ENCODE measurements around the gene RBFOX2.

DNA sequence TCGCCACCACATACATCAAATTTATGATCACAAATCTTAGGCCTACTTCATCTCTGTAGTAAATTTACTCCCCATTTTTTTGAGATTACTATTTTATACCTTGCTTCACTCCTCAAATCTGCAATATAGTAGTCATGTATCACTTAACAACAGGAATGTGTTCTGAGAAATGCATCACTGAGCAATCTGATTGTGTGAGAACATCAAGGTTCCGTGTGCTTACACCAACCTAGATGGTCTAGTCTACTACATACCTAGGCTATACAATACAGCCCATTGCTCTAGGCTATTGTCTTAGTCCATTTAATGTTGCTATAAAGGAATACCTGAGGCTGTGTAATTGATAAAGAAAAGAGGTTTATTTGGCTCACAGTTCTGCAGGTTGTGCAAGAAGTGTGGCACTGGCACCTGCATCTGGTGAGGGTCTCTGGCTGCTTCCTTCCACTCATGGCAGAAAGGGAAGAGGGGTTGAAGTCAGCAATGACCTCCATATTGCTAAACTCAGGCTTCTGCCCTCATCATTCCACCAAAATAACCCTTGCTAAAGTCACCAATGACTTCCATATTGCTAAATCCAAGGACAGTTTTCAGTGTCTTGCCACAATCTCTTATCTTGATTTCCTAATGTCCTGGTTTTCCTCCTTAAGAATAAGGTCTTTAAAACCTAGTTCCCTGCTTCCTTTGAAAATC, 140.3 kb downstream of the RBFOX2 start:
- TF ChIP-seq TCF12 (IDR thresholded peaks at IDR 0.05; ENCODE audit: low read depth, low read length) (no peak), USF2 (IDR thresholded peaks at IDR 0.05; ENCODE audit: borderline replicate concordance, low read depth, low read length) (no peak), IKZF1 (conservative IDR thresholded peaks at IDR 0.05) (no peak), POLR2A (IDR thresholded peaks at IDR 0.05; ENCODE audit: low read depth, low read length) (no peak), IRF5 (IDR thresholded peaks at IDR 0.05; ENCODE audit: borderline replicate concordance) (no peak), TCF7 (IDR thresholded peaks at IDR 0.05; ENCODE audit: borderline replicate concordance) (no peak)
- TF ChIP-seq, protein P1, sequence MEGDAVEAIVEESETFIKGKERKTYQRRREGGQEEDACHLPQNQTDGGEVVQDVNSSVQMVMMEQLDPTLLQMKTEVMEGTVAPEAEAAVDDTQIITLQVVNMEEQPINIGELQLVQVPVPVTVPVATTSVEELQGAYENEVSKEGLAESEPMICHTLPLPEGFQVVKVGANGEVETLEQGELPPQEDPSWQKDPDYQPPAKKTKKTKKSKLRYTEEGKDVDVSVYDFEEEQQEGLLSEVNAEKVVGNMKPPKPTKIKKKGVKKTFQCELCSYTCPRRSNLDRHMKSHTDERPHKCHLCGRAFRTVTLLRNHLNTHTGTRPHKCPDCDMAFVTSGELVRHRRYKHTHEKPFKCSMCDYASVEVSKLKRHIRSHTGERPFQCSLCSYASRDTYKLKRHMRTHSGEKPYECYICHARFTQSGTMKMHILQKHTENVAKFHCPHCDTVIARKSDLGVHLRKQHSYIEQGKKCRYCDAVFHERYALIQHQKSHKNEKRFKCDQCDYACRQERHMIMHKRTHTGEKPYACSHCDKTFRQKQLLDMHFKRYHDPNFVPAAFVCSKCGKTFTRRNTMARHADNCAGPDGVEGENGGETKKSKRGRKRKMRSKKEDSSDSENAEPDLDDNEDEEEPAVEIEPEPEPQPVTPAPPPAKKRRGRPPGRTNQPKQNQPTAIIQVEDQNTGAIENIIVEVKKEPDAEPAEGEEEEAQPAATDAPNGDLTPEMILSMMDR (IDR thresholded peaks at IDR 0.05 in 2 of 3, conservative IDR thresholded peaks at IDR 0.05 in 1 of 3; ENCODE audit: control insufficient read depth in 2 of 3, extremely low read depth in 1 of 3, insufficient read depth in 1 of 3, low read depth in 3 of 3, low read length in 3 of 3): no peak

All from GM12878 (cell line).